NCI-H446 (cell line): ENCODE data around the gene CAMK1G.

Experiments used
- DNase-seq, 2 experiments: peaks; one replicate each; lab custom pipeline; 2025; lab: John Stamatoyannopoulos, UW

Gene CAMK1G

DNA sequence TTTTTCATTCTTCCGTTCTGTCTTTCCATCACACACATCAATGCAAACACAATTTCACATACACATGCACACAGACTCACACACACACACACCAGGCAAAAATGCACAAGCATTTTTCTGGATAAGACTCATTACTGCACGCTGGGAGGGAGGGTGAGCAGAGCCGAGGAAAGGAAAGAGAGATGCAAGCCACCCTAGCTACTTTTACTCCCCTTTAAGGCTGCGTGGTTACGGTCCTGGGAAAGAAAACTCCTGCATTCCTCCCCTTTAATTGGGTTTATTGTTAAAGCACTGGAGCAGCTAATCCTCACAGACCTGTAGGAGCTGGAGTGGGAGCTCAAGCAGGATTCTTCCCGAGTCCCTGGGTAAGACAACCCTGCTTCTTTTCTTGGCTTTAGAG lies at the start of gene CAMK1G:
CAMK1G (plus strand) TSS at position 307 of the 400 bp plus-strand sequence. CDS start 11,270 bp downstream, outside the sequence.
- DNase-seq = peak in 1 of 2 experiments; percentile 19

DNA sequence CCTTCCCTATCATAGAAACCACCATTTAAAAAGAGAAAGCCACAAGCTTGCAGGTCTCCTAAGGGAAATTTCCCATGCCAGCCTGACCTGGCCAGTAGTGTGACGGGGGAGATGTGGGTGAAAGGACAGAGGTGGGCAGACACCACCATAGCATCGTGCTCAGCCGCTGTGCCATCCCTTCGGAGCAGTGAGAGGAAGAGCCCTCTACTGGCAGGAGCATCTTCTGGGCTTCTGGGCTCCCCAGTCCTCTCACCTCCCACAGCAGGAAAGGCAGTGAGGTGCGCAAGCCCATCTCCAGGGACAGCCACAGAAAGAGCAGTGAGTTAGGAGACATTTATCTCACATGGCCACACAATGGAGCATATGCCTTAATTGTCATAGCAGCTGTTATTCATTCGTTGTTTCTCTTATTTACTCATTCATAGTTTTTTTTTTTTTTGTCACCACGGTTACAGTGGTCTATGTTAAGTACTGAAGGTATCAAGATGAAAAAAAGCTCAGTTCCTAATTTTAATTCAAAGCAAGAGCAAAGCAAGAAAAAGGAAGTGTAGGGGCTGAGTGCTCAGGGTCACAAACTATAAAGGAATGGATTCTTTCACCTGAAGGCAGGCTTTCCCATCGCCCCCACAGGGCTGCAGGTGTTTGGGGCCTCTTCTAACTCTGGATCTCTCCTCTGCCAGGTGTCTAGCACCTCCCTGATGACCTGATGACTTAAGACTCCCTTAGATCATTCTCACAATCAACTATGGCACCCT lies 48.8 kb upstream of the CAMK1G start:
- no peak for DNase-seq

DNA sequence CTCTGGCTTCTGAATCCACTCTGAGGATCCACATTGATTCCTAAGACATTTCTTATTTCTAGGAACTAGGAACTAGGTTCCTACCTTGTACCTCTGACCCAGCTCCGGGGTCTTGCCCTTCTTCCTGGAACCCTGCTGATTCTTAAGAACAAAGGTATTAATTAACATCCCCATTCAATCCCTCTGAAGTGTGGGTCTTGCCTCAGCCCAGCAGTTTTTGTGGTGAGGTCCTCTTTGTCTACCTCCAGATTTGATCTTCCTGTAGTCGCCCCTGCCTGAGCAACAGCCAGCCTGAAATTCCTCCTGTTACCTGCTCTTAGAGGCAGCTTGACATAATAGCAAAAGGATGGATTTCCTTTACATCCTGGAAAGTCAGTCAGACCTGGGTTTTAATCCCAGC lies 46.7 kb upstream of the CAMK1G start:
- no peak for DNase-seq

DNA sequence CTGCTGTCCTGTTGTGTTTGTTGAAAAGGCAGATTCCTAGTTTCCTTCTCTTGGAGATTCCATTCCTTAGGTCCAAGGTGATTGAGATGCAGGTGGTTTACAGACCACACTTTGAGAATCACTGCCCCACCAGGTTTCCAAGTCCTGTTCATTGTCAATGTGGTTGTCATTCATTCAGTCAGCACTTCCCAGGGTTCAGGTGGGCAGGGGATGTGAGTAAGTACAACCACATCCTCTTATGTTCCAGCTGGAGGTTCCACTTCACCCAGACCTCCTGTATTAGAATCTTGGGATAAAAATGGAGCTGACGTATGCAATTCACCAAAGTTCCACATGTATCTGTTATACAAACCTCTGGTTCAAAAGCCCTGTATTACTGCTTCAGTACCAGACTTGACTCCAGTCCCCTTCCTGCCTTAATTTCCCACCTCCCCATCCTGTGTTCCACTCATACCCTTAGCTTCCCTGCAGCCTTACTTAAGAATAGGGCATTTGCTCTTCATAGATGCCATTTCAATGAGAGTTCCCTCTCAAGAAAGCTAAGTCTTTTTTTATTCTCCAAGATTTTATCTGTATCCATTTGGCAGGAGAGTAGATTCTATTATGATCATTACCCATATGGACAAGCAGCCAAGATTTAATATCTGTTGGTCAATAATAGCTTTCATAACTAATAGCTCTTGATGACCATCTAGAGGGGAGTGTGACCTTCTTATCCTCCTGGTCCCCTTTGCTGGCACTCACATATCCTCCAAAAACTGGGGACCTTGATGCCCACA lies 46.0 kb upstream of the CAMK1G start:
- DNase-seq = no peak

- DNase-seq = no peak
Observed at GRCh38 chr1:209539576-209539975, 43.9 kb upstream of the CAMK1G start.

- no peak for DNase-seq
Observed at GRCh38 chr1:209542585-209542984, 40.9 kb upstream of the CAMK1G start.

DNA sequence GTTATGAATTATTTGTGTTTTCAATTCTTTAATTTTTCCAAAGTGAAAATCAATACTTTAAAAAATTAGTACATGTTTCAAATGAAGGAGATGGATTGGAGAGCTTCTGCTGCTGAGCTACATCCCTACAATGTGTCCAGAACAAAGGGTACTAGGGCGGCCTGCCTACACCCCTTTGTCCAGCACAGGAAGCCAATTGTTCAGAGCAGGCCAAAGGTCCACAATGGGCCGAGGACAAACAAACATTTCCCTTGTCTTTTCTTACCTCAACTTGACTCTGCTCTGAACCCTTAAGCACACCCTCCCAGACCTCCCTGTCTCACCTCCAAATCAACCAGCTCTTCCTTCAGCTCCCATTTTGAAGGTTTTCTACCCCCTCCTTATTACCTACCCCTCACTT lies 39.4 kb upstream of the CAMK1G start:
- no peak for DNase-seq

DNA sequence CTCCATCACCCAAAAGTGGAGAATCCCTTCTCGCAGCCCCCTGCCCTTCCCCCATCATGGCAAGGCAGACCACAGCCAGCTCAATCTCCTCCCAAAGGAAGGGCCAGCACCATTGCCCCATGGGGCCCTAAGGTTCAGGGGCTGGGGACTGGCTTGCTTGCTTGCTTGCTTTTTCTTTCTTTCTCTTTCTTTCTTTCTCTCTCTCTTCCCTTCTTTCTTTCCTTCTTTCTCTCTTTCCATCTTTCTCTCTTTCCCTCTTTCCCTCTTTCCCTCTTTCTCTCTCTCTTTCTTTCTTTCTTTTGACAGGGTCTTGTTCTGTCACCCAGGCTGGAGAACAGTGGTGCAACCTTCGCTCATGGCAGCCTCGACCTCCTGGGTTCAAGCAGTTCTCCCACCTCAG lies 38.1 kb upstream of the CAMK1G start:
- DNase-seq = no peak

DNA sequence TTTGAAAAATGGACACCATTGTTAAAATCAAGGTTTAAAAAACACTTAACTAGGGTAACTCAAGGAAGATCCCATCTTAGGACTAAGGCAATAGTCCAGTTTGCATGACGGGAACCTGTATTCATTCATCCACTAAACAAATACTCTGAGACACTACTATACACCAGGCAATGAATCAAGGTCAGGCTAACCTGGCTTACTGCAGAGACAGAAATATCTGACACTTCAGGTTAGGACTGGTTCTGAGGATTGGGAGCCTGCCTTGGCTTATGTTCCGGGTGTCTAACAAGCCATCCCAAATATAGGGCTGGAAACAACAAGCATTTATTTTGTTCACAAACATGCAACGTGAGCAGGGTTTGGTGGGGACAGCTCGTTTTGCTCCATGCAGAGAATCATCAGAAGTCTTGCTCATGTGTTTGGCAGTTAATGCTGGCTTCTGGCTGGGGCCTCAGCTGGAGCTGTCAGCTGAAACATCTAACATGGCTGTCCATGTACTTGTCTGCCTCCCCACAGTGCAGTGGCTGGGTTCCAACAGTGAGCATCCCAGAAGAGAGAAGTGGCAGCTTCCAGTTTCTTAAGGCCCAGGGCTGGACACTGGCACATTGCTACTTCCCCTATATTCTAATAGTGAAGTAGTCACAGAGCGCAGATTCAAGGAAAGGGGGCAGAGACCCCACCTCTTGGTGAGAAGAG lies 37.0 kb upstream of the CAMK1G start:
- DNase-seq = peak; percentile 90 to 94

- peak; percentile 90 to 94 for DNase-seq
Observed at GRCh38 chr1:209547626-209548025, 35.9 kb upstream of the CAMK1G start.

- DNase-seq = peak in 1 of 2 experiments; percentile 22
Observed at GRCh38 chr1:209549443-209550205, 33.9 kb upstream of the CAMK1G start.

GRCh38 chr1:209550519-209550918 lies 33.0 kb upstream of the CAMK1G start:
- no peak for DNase-seq

GRCh38 chr1:209552406-209553264 lies 30.9 kb upstream of the CAMK1G start:
- peak; percentile 41 to 59 for DNase-seq

GRCh38 chr1:209554761-209555611 lies 28.5 kb upstream of the CAMK1G start:
- DNase-seq = no peak

- no peak for DNase-seq
Observed at GRCh38 chr1:209556162-209556690, 27.3 kb upstream of the CAMK1G start.

- no peak for DNase-seq
Observed at GRCh38 chr1:209557221-209557620, 26.3 kb upstream of the CAMK1G start.

GRCh38 chr1:209560529-209560928 lies 23.0 kb upstream of the CAMK1G start:
- DNase-seq = no peak

DNA sequence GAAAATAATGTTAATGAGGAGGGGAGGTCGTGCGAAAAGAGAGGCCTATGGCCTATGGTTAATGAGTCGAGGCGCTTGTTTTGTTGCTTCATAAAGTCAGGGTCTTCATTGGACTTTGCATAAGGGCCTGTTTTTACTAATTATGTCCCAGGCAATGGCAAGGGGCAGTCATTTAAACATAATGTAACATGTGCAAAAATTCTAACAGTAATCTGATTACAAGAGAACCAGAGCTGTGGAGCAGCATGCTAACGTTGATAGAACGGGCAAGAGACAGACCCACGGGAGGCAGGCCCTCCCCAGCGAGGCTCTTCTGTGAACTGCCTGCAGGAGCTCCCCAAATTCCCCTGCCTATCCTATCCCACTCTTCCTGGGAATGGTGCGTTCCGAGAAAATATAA lies 22.6 kb upstream of the CAMK1G start:
- no peak for DNase-seq

- DNase-seq = peak in 1 of 2 experiments; percentile 61
Observed at GRCh38 chr1:209561532-209561931, 22.0 kb upstream of the CAMK1G start.

DNA sequence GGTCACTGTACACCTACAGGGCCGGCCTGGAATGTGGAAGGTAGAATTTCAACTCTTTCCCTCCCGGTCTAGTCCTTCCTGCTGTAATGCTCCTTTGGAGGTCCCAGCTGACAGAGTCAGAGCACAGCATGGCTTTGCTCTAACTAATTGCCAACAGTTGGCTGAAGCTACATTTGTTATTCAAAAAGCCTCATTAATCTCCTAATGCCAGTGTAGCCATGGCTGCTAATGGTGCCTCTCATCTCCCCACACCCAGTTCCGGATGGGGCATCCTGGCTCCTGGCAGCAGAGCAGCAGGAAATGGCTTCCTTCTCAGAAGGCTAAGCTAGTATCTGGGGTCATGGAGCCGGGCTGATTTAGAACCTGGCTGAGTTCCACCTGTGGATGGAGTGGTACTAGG lies 18.7 kb upstream of the CAMK1G start:
- DNase-seq = peak; percentile 79 to 88
